ENCODE data around the gene EIF4G1. TPM values are rescaled to one million over a fixed set of nuclear protein-coding genes. Genes with fewer than 3 reads are reported as not detected.

Gene EIF4G1
- total and polyA plus RNA-seq, 9 donors, result 72.4 to 295 (median 206) TPM

DNA sequence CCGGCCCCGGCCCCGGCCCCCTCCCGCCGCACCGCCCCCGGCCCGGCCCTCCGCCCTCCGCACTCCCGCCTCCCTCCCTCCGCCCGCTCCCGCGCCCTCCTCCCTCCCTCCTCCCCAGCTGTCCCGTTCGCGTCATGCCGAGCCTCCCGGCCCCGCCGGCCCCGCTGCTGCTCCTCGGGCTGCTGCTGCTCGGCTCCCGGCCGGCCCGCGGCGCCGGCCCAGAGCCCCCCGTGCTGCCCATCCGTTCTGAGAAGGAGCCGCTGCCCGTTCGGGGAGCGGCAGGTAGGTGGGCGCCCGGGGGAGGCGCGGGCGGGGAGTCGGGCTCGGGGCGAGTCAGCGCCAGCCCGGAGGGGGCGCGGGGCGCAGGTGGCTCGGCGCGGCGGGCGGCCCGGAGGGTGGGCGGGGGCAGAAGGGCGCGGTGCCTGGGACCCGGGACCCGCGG lies 65.8 kb downstream of the EIF4G1 start:
- H3K4me1 ChIP-seq (ENCODE audit: insufficient read depth), result peaks cover 2% of the 10 kb centered on the region
- peak overlapping the region in 1 of 2 donors; percentile 23 for H3K27ac ChIP-seq
- peak overlapping the region; percentile 67 for H3K4me3 ChIP-seq
- WGBS, 3 donors, result 0 to 2% (median 2%) methylated on average over 27 to 54 of the region's 62 CpGs
- H3K9me3 ChIP-seq, result no peaks in the 10 kb centered on the region
- intact Hi-C loops (cut with DNase I), result loop anchor here in 1 of 4 donors (2.0 kb wide), 1 partner anchor 31 kb away; no protein-coding TSS in a partner anchor
- TF ChIP-seq EP300 (IDR thresholded peaks at IDR 0.05) (no peak), CTCF (IDR thresholded peaks at IDR 0.05) (no peak), POLR2A (IDR thresholded peaks at IDR 0.05) (no peak)
- no peaks in the 10 kb centered on the region for H3K27me3 ChIP-seq
- peak; percentile 81 to 87 (median 86) for DNase-seq
- no peaks in the 10 kb centered on the region for H3K36me3 ChIP-seq

- Histone ChIP-seq H3K4me1 (ENCODE audit: insufficient read depth) (peaks cover 2% of the 10 kb centered on the region), H3K4me3 (peak overlapping the region; percentile 67), H3K27ac (peak overlapping the region in 1 of 2 donors; percentile 23), H3K36me3 (no peaks in the 10 kb centered on the region), H3K27me3 (no peaks in the 10 kb centered on the region), H3K9me3 (no peaks in the 10 kb centered on the region)
- WGBS, 3 donors, result 8 to 9% (median 9%) methylated on average over 42 of the region's 42 CpGs
- TF ChIP-seq POLR2A (IDR thresholded peaks at IDR 0.05), result no peak
- no peak for TF ChIP-seq EP300 (IDR thresholded peaks at IDR 0.05)
- no peak for TF ChIP-seq CTCF (IDR thresholded peaks at IDR 0.05)
- intact Hi-C loops (cut with DNase I), result loop anchor here in 1 of 4 donors (2.0 kb wide), 1 partner anchor 32 kb away; no protein-coding TSS in a partner anchor
- peak in 4 of 5 donors; percentile 47 to 59 (median 53) for DNase-seq
Observed at GRCh38 chr3:184380627-184381260, 66.3 kb downstream of the EIF4G1 start.

DNA sequence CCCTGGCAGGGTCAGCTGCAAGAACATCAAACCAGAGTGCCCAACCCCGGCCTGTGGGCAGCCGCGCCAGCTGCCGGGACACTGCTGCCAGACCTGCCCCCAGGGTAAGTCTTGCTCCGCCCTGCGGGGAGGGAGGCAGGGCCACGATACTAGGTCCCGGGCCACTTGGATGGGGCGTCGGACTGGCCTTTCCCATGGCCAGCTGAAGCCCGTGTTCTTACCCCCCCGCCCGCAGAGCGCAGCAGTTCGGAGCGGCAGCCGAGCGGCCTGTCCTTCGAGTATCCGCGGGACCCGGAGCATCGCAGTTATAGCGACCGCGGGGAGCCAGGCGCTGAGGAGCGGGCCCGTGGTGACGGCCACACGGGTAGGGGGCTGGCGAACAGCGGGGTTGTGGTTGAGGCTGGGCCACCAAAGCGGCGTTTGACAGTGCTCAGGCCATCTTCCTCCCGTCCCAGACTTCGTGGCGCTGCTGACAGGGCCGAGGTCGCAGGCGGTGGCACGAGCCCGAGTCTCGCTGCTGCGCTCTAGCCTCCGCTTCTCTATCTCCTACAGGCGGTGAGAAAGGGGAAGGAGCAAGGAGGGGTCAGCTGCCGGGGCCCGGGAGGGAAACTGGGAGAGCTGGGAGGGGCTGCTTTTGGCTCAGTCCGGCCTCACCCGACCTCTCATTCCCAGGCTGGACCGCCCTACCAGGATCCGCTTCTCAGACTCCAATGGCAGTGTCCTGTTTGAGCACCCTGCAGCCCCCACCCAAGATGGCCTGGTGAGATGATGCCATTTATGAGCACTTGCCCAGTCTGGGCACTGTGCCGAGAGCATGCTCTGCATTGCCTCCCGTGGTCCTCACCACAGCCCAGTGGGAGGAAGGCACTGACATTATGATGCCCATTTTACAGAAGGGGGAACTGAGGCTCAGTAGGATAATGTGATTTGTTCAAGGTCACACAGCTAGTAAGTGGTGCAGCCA lies 67.1 kb downstream of the EIF4G1 start:
- TF ChIP-seq CTCF (IDR thresholded peaks at IDR 0.05), result no peak
- no peak for TF ChIP-seq POLR2A (IDR thresholded peaks at IDR 0.05)
- no peak for TF ChIP-seq EP300 (IDR thresholded peaks at IDR 0.05)
- H3K4me3 ChIP-seq, result peak overlapping the region; percentile 67
- peaks cover 2% of the 10 kb centered on the region for H3K4me1 ChIP-seq (ENCODE audit: insufficient read depth)
- H3K9me3 ChIP-seq, result no peaks in the 10 kb centered on the region
- no peaks in the 10 kb centered on the region for H3K27me3 ChIP-seq
- H3K36me3 ChIP-seq, result no peaks in the 10 kb centered on the region
- H3K27ac ChIP-seq, result no peak overlapping the region
- intact Hi-C loops (cut with DNase I), result loop anchor here in 1 of 4 donors (2.0 kb wide), 1 partner anchor 33 kb away; no protein-coding TSS in a partner anchor
- 61 to 88% (median 71%) methylated on average over 26 to 55 of the region's 55 CpGs for WGBS, 3 donors
- peak in 1 of 5 donors; percentile 44 for DNase-seq

GRCh38 chr3:184382326-184383032 lies 68.1 kb downstream of the EIF4G1 start:
- Histone ChIP-seq H3K4me1 (ENCODE audit: insufficient read depth) (peaks cover 2% of the 10 kb centered on the region), H3K27ac (no peak overlapping the region), H3K9me3 (no peaks in the 10 kb centered on the region), H3K27me3 (no peaks in the 10 kb centered on the region), H3K36me3 (no peaks in the 10 kb centered on the region), H3K4me3 (no peak overlapping the region)
- 91 to 94% (median 92%) methylated on average over 16 of the region's 16 CpGs for WGBS, 3 donors
- intact Hi-C loops (cut with DNase I), result no loop called here
- TF ChIP-seq CTCF (IDR thresholded peaks at IDR 0.05) (no peak), EP300 (IDR thresholded peaks at IDR 0.05) (no peak), POLR2A (IDR thresholded peaks at IDR 0.05) (no peak)
- DNase-seq, result no peak
